Glutamatergic neuron (in vitro differentiated cells): ENCODE results near the gene BPIFB6. TPM values are rescaled to one million over a fixed set of nuclear protein-coding genes. Genes with fewer than 3 reads are reported as not detected.

Experiments
- DNase-seq: peaks from one replicate; pipeline ENCODE4 v3.0.0; 2022
- H3K27ac Mint-ChIP-seq: one replicate; pipeline ENCODE4 v1.8.0; 2020; ENCODE audit warnings: mild to moderate bottlenecking, mixed read lengths, inconsistent platforms; ENCODE audit not compliant: unreplicated experiment
- H3K27me3 Mint-ChIP-seq: one replicate; pipeline ENCODE4 v1.8.0; 2020; ENCODE audit warnings: mild to moderate bottlenecking, moderate library complexity, mixed read lengths, inconsistent platforms; ENCODE audit not compliant: unreplicated experiment
- H3K36me3 Mint-ChIP-seq: one replicate; pipeline ENCODE4 v1.8.0; 2020; ENCODE audit warnings: mild to moderate bottlenecking, mixed read lengths, inconsistent platforms; ENCODE audit not compliant: unreplicated experiment
- H3K4me1 Mint-ChIP-seq: one replicate; pipeline ENCODE4 v1.8.0; 2020; ENCODE audit warnings: mild to moderate bottlenecking, low read depth, mixed read lengths, inconsistent platforms; ENCODE audit not compliant: unreplicated experiment
- H3K4me3 Mint-ChIP-seq: one replicate; pipeline ENCODE4 v1.8.0; 2020; ENCODE audit warnings: mild to moderate bottlenecking, mixed read lengths, inconsistent platforms; ENCODE audit not compliant: unreplicated experiment
- H3K9me3 Mint-ChIP-seq: one replicate; pipeline ENCODE4 v1.8.0; 2020; ENCODE audit warnings: mild to moderate bottlenecking, moderate library complexity, mixed read lengths, inconsistent platforms; ENCODE audit not compliant: unreplicated experiment
- long read RNA-seq: library from polyadenylated mRNA; unstranded; transcript quantifications from one replicate; pipeline ENCODE4 v2.0.0, GENCODE V29; 2020; ENCODE audit not compliant: unreplicated experiment
- total RNA-seq: library from RNA; stranded (reverse); fragmentation: NEBNext Ultra II Directional; extraction: Animal tissue kit (Norgen Biotek cat#: 25700); gene quantifications from one replicate; pipeline ENCODE4 v1.2.1, GENCODE V29; 2021; ENCODE audit not compliant: unreplicated experiment
- TF ChIP-seq, protein P1 (sequence below): fragments of 200-600 bp; sonication (generic); IDR thresholded peaks from one replicate; pipeline ENCODE4 v1.5.0; 2021; ENCODE audit not compliant: partially characterized antibody, unreplicated experiment

Gene BPIFB6, protein sequence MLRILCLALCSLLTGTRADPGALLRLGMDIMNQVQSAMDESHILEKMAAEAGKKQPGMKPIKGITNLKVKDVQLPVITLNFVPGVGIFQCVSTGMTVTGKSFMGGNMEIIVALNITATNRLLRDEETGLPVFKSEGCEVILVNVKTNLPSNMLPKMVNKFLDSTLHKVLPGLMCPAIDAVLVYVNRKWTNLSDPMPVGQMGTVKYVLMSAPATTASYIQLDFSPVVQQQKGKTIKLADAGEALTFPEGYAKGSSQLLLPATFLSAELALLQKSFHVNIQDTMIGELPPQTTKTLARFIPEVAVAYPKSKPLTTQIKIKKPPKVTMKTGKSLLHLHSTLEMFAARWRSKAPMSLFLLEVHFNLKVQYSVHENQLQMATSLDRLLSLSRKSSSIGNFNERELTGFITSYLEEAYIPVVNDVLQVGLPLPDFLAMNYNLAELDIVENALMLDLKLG
- total RNA-seq = not detected
- long read RNA-seq = 0 reads

- Mint-ChIP-seq H3K36me3 (peaks cover 5% of the 10 kb centered on the region), H3K27ac (no peak within 1 kb of the TSS)
- TF ChIP-seq, protein P1, sequence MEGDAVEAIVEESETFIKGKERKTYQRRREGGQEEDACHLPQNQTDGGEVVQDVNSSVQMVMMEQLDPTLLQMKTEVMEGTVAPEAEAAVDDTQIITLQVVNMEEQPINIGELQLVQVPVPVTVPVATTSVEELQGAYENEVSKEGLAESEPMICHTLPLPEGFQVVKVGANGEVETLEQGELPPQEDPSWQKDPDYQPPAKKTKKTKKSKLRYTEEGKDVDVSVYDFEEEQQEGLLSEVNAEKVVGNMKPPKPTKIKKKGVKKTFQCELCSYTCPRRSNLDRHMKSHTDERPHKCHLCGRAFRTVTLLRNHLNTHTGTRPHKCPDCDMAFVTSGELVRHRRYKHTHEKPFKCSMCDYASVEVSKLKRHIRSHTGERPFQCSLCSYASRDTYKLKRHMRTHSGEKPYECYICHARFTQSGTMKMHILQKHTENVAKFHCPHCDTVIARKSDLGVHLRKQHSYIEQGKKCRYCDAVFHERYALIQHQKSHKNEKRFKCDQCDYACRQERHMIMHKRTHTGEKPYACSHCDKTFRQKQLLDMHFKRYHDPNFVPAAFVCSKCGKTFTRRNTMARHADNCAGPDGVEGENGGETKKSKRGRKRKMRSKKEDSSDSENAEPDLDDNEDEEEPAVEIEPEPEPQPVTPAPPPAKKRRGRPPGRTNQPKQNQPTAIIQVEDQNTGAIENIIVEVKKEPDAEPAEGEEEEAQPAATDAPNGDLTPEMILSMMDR = no peak
Measured at GRCh38 chr20:33031531-33031930, at the start of gene BPIFB6. BPIFB6 (plus strand) TSS chr20:33031648; CDS start chr20:33031648, 0 bp downstream.

GRCh38 chr20:32982617-32983458 lies 48.6 kb upstream of the BPIFB6 start:
- H3K9me3 Mint-ChIP-seq = peaks cover 2% of the 10 kb centered on the region
- no peak overlapping the region for H3K27ac Mint-ChIP-seq
- H3K4me3 Mint-ChIP-seq = no peak overlapping the region
- DNase-seq = peak; percentile 34
- H3K36me3 Mint-ChIP-seq = no peaks in the 10 kb centered on the region
- peaks cover 6% of the 10 kb centered on the region for H3K4me1 Mint-ChIP-seq
- no peaks in the 10 kb centered on the region for H3K27me3 Mint-ChIP-seq
- TF ChIP-seq, protein P1 = no peak

More at GRCh38 chr20:33031531-33031930, at the start of gene BPIFB6:
- Mint-ChIP-seq H3K27me3 (peaks cover 3% of the 10 kb centered on the region), H3K4me3 (no peak within 1 kb of the TSS), H3K4me1 (no peaks in the 10 kb centered on the region), H3K9me3 (peaks cover 5% of the 10 kb centered on the region)
- DNase-seq = no peak

DNA sequence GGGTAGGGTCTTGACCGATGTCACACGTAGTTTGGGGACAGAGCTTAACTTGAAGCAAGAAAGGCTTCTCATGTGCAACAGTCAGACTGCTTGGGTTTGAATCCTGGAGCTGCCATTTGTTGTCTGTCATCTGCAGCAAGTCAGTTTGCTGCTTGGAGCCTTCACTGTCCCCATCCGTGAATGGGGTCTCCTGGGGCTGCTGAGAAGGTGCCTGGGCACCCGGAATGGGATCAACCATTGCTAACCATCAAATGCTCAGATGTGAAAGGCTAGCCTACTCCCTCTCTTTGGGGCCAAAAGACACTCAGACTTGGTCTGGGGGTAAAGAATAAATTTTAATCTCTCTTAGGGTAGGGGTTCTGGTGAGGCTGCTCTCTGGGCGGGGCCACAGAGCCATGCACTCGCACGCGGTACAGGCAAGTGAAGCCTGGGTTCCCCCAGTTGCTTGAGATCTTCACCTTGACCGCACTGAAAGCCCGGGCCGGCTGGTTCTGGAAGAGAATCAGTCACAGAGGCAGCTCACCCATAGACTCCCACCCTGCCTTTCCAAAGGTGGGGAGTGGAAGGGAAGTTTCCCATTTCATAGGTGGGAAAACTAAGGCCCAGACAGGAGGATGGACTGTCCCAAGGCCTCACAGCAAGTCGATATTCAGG lies 47.9 kb upstream of the BPIFB6 start:
- TF ChIP-seq, protein P1 = no peak
- no peaks in the 10 kb centered on the region for H3K36me3 Mint-ChIP-seq

DNA sequence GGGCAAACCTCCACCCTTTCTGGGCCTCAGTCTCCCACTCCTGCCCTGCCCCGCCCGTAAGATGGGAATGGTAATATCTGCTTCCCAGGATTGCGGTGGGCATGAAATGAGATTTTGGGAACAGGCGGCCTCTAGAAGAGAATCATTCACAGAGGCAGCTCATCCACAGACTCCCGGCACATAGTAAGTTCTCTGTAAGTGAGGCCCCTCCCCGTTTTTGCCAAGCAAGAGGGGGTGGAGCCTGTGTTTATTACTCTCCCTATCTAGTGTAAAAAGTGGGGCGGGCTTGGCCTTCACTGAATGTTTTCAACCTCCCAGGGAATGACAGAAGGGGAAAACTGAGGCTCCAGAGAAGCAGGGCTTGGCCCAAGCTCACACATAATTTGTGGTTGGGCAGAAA lies 47.3 kb upstream of the BPIFB6 start:
- DNase-seq = no peak
- Mint-ChIP-seq H3K36me3 (no peaks in the 10 kb centered on the region), H3K4me3 (no peak overlapping the region), H3K4me1 (peaks cover 6% of the 10 kb centered on the region), H3K27ac (no peak overlapping the region), H3K9me3 (peaks cover 2% of the 10 kb centered on the region), H3K27me3 (no peaks in the 10 kb centered on the region)
- TF ChIP-seq, protein P1 = no peak

More for the DNA sequence above, 47.9 kb upstream of the BPIFB6 start:
- DNase-seq = no peak
- no peaks in the 10 kb centered on the region for H3K27me3 Mint-ChIP-seq
- no peak overlapping the region for H3K4me3 Mint-ChIP-seq
- no peak overlapping the region for H3K27ac Mint-ChIP-seq
- peaks cover 6% of the 10 kb centered on the region for H3K4me1 Mint-ChIP-seq
- H3K9me3 Mint-ChIP-seq = peaks cover 2% of the 10 kb centered on the region
